ENCODE results near the gene SLC51B.

DNA sequence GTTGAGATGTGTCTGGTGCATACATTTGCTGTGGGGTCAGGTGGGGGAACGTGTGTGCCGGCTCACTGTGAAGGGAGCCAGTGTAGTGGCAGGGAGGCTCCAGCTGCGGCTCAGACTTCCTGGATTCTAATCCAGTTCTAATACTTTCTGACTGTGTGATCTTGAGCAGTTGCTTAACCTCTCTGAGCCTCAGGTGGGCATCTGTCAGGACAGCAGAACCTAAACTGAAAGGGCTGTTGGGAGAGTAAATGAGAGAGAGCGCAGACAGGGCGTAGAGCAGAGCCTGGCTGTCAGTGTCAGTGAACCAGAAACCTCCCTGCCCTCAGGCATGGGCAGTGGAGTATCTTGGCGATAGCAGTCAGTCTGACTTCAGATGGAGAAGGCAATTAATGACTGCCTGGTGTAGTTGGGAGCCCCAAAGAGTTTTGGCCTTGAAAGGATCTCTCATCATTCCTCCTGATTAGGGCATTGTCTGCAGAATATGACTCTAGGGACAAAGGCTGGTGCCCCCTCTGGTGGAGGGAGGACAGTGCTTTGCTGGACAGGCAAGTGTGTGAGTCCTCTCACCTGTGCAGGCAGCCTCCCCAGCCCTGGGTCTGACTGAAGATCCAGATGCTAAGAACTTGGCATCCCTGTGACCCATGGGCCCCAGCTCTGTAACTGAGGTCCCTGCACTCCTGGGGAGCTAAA lies 40.9 kb downstream of the SLC51B start:
- no peak for TF ChIP-seq FOS (IDR thresholded peaks at IDR 0.05; ENCODE audit: borderline replicate concordance, extremely low read depth, insufficient read length)
- no peak for TF ChIP-seq RFX5 (IDR thresholded peaks at IDR 0.05; ENCODE audit: low read depth, low read length)
- TF ChIP-seq NR2C2 (IDR thresholded peaks at IDR 0.05; ENCODE audit: borderline replicate concordance, control insufficient read depth, insufficient read length, low read depth) = no peak
- TF ChIP-seq POLR2A (IDR thresholded peaks at IDR 0.05; ENCODE audit: low read depth, low read length) = no peak
- no peak for TF ChIP-seq MTA2 (IDR thresholded peaks at IDR 0.05; ENCODE audit: low read depth)
- peak; percentile 36; the same call in 1 of the 2 replicates for TF ChIP-seq SMC3 (IDR thresholded peaks at IDR 0.05; ENCODE audit: borderline replicate concordance, low read length)
